T-helper 2 cell treated with Interferon-gamma antibody and Interleukin-4, amounts not matched to agents 100 ng/mL and 5 ng/mL, for 36 hours (primary cell): ENCODE results near the gene IRF8. TPM values are rescaled to one million over a fixed set of nuclear protein-coding genes. Genes with fewer than 3 reads are reported as not detected.
"Not testable (repeated sequence)": the region's sequence is repeated elsewhere in the genome, so short reads cannot be mapped to it uniquely, and the experiment has no call there.

Experiments
- intact Hi-C: fragments of 100-400 bp; cut with micrococcal nuclease; formaldehyde crosslinking; loops from one replicate; pipeline ENCODE4 v1.15.1; 2023
- total RNA-seq: library from RNA; stranded (reverse); gene quantifications from 2 replicates; pipeline ENCODE4 v1.2.3, GENCODE V29; 2022

Gene IRF8
- total RNA-seq, 1 donor from 2014 or later = 5.1 TPM

GRCh38 chr16:85891776-85892166 is 7.2 kb upstream of the IRF8 start:
- intact Hi-C loops = no loop called here

- intact Hi-C loops = no loop called here
Observed at GRCh38 chr16:85892760-85893159, 6.2 kb upstream of the IRF8 start.

- intact Hi-C loops = no loop called here
Observed at GRCh38 chr16:85894266-85894665, 4.7 kb upstream of the IRF8 start.

- intact Hi-C loops = no loop called here
Observed at GRCh38 chr16:85897382-85897781, 1.6 kb upstream of the IRF8 start.

- intact Hi-C loops = no loop called here
Observed at GRCh38 chr16:85899444-85899843, 482 bp downstream of the IRF8 start.

- intact Hi-C loops = no loop called here
Observed at GRCh38 chr16:85900027-85900792, 1.2 kb downstream of the IRF8 start.

- intact Hi-C loops = no loop called here
Observed at GRCh38 chr16:85901110-85901509, 2.1 kb downstream of the IRF8 start.

- intact Hi-C loops = loop anchor here (1.0 kb wide), 1 partner anchor 34 kb away; no protein-coding TSS in a partner anchor
Observed at GRCh38 chr16:85901773-85902365, 2.9 kb downstream of the IRF8 start.

GRCh38 chr16:85902366-85903155 is 3.6 kb downstream of the IRF8 start:
- intact Hi-C loops = loop anchor here (1.0 kb wide), 1 partner anchor 34 kb away; no protein-coding TSS in a partner anchor

GRCh38 chr16:85903559-85903958 is 4.6 kb downstream of the IRF8 start:
- intact Hi-C loops = no loop called here

GRCh38 chr16:85905110-85906095 is 6.4 kb downstream of the IRF8 start:
- intact Hi-C loops = no loop called here

GRCh38 chr16:85906349-85906748 is 7.4 kb downstream of the IRF8 start:
- intact Hi-C loops = no loop called here

GRCh38 chr16:85907231-85907630 is 8.3 kb downstream of the IRF8 start:
- intact Hi-C loops = not testable (repeated sequence)

GRCh38 chr16:85908444-85908843 is 9.5 kb downstream of the IRF8 start:
- intact Hi-C loops = no loop called here

- intact Hi-C loops = no loop called here
Observed at GRCh38 chr16:85908889-85909589, 10.1 kb downstream of the IRF8 start.

GRCh38 chr16:85909932-85910853 is 11.2 kb downstream of the IRF8 start:
- intact Hi-C loops = no loop called here

- intact Hi-C loops = no loop called here
Observed at GRCh38 chr16:85910854-85911247, 11.9 kb downstream of the IRF8 start.

GRCh38 chr16:85911251-85911930 is 12.4 kb downstream of the IRF8 start:
- intact Hi-C loops = no loop called here
